ENCODE measurements around the gene HTRA1. TPM values are rescaled to one million over a fixed set of nuclear protein-coding genes. Genes with fewer than 3 reads are reported as not detected.

The HTRA1 gene
- total RNA-seq, 1 experiment from 2014 or later = 18.6 TPM

DNA sequence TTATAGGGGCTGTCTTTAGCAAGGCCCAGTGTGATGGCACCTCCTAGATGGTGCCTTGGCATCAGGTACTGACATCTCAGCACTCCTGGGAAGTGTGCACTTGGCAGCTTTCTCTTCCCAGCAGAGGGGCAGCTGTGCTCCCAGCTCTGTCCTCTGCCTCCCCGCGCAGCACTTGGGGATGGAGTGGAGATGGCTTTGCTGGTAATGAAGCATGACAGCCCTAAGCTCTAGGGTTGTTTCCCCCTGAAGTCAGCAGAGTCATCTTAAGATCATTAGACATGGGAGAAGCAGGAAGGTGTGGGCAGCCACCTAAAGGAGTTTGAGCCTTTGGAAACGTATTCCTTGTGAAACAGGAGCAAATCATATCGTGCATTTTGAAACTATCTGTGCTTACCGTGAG lies 46.7 kb downstream of the HTRA1 start:
- TF ChIP-seq EZH2phosphoT487 (IDR thresholded peaks at IDR 0.05; ENCODE audit: borderline replicate concordance, low read length) (no peak), EZH2 (IDR thresholded peaks at IDR 0.05; ENCODE audit: low read length, unreplicated experiment) (no peak), CTCF (conservative IDR thresholded peaks at IDR 0.05; ENCODE audit: low read depth, low read length) (no peak)
- intact Hi-C loops (cut with micrococcal nuclease) = no loop called here
- Histone ChIP-seq H3K9ac (ENCODE audit: low read length) (no peak overlapping the region), H3K9me3 (ENCODE audit: low read length) (no peaks in the 10 kb centered on the region), H3K27ac (ENCODE audit: low read length) (no peak overlapping the region), H3K79me2 (ENCODE audit: low read length) (no peaks in the 10 kb centered on the region), H3K9me2 (replicated peaks; ENCODE audit: low read length) (no peaks in the 10 kb centered on the region), H4K20me1 (ENCODE audit: low read length) (no peaks in the 10 kb centered on the region), H2AFZ (ENCODE audit: low read length) (no peak overlapping the region), H3K4me2 (ENCODE audit: low read length) (no peak overlapping the region), H3K4me1 (ENCODE audit: insufficient read depth, low read length) (peaks cover 12% of the 10 kb centered on the region), H3K36me3 (ENCODE audit: low read depth, low read length) (no peaks in the 10 kb centered on the region), H3K4me3 (ENCODE audit: low read length) (no peak overlapping the region), H3F3A (ENCODE audit: low read length, unreplicated experiment) (no peaks in the 10 kb centered on the region), H3K27me3 (ENCODE audit: low read length) (no peaks in the 10 kb centered on the region)
- ATAC-seq (no peak), DNase-seq (no peak)
- CTCF ChIA-PET = no interaction called here
- BruUV-seq (replicated peaks) = no TSS peak
- POLR2A ChIA-PET (ENCODE audit: unreplicated experiment) = no interaction called here

- Histone ChIP-seq H2AFZ (ENCODE audit: low read length) (no peak overlapping the region), H3K4me1 (ENCODE audit: insufficient read depth, low read length) (peaks cover 9% of the 10 kb centered on the region), H3K79me2 (ENCODE audit: low read length) (no peaks in the 10 kb centered on the region), H3F3A (ENCODE audit: low read length, unreplicated experiment) (no peaks in the 10 kb centered on the region), H3K9ac (ENCODE audit: low read length) (no peak overlapping the region), H3K4me3 (ENCODE audit: low read length) (no peak overlapping the region), H3K9me3 (ENCODE audit: low read length) (no peaks in the 10 kb centered on the region), H3K9me2 (replicated peaks; ENCODE audit: low read length) (no peaks in the 10 kb centered on the region), H3K4me2 (ENCODE audit: low read length) (no peak overlapping the region), H3K36me3 (ENCODE audit: low read depth, low read length) (no peaks in the 10 kb centered on the region), H3K27me3 (ENCODE audit: low read length) (no peaks in the 10 kb centered on the region), H3K27ac (ENCODE audit: low read length) (no peak overlapping the region), H4K20me1 (ENCODE audit: low read length) (no peaks in the 10 kb centered on the region)
- no peak for ATAC-seq
- POLR2A ChIA-PET (ENCODE audit: unreplicated experiment) = no interaction called here
- no peak for DNase-seq
- intact Hi-C loops (cut with micrococcal nuclease) = no loop called here
- TF ChIP-seq EZH2phosphoT487 (IDR thresholded peaks at IDR 0.05; ENCODE audit: borderline replicate concordance, low read length) (no peak), CTCF (conservative IDR thresholded peaks at IDR 0.05; ENCODE audit: low read depth, low read length) (no peak)
- CTCF ChIA-PET = no interaction called here
- no TSS peak for BruUV-seq (replicated peaks)
These were observed 48.0 kb downstream of the HTRA1 start for GRCh38 chr10:122509323-122509722.

DNA sequence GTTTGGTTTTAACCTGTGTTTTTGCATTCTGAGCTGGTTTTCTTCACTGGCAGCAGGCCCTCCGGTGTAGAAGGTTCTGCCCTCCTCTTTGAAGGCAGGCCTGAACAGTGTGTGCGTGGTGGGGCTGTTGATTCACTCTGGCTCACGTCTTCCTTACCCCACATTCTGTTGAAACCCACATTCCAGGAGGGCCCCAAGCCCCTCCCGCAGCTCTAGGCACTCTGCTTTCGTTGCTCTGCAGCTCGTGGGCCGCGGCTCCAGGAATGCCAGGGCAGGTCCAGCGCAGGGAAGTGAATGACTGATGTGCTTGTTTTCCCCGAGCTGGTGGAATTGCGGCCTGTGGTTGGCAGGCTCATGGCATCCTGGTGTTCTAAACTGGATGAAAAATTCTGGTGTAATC lies 49.0 kb downstream of the HTRA1 start:
- H3K9ac ChIP-seq (ENCODE audit: low read length) = no peak overlapping the region
- H3K4me3 ChIP-seq (ENCODE audit: low read length) = no peak overlapping the region
- no TSS peak for BruUV-seq (replicated peaks)
- ATAC-seq = no peak
- no peak overlapping the region for H2AFZ ChIP-seq (ENCODE audit: low read length)
- CTCF ChIA-PET = no interaction called here
- no peak overlapping the region for H3K27ac ChIP-seq (ENCODE audit: low read length)
- H3K79me2 ChIP-seq (ENCODE audit: low read length) = no peaks in the 10 kb centered on the region
- POLR2A ChIA-PET (ENCODE audit: unreplicated experiment) = no interaction called here
- TF ChIP-seq EZH2 (IDR thresholded peaks at IDR 0.05; ENCODE audit: low read length, unreplicated experiment) = no peak
- TF ChIP-seq CTCF (conservative IDR thresholded peaks at IDR 0.05; ENCODE audit: low read depth, low read length) = no peak
- no peak for TF ChIP-seq EZH2phosphoT487 (IDR thresholded peaks at IDR 0.05; ENCODE audit: borderline replicate concordance, low read length)
- no peaks in the 10 kb centered on the region for H3K9me2 ChIP-seq (replicated peaks; ENCODE audit: low read length)
- H3K27me3 ChIP-seq (ENCODE audit: low read length) = no peaks in the 10 kb centered on the region
- no peaks in the 10 kb centered on the region for H3K36me3 ChIP-seq (ENCODE audit: low read depth, low read length)
- H4K20me1 ChIP-seq (ENCODE audit: low read length) = no peaks in the 10 kb centered on the region
- DNase-seq = no peak
- intact Hi-C loops (cut with micrococcal nuclease) = no loop called here
- H3K9me3 ChIP-seq (ENCODE audit: low read length) = no peaks in the 10 kb centered on the region
- H3K4me1 ChIP-seq (ENCODE audit: insufficient read depth, low read length) = no peaks in the 10 kb centered on the region
- no peaks in the 10 kb centered on the region for H3F3A ChIP-seq (ENCODE audit: low read length, unreplicated experiment)
- no peak overlapping the region for H3K4me2 ChIP-seq (ENCODE audit: low read length)
